Activated T-cell treated with anti-CD3 and anti-CD28 coated beads for 1 hour (primary cell): ENCODE measurements around the gene DAB1.
"Not testable (repeated sequence)": the region's sequence is repeated elsewhere in the genome, so short reads cannot be mapped to it uniquely, and the experiment has no call there.

Experiments
- DNase-seq: peaks from one replicate; pipeline ENCODE4 v3.0.0-alpha.2; 2020; ENCODE audit warnings: low read depth

DAB1 gene

DNA sequence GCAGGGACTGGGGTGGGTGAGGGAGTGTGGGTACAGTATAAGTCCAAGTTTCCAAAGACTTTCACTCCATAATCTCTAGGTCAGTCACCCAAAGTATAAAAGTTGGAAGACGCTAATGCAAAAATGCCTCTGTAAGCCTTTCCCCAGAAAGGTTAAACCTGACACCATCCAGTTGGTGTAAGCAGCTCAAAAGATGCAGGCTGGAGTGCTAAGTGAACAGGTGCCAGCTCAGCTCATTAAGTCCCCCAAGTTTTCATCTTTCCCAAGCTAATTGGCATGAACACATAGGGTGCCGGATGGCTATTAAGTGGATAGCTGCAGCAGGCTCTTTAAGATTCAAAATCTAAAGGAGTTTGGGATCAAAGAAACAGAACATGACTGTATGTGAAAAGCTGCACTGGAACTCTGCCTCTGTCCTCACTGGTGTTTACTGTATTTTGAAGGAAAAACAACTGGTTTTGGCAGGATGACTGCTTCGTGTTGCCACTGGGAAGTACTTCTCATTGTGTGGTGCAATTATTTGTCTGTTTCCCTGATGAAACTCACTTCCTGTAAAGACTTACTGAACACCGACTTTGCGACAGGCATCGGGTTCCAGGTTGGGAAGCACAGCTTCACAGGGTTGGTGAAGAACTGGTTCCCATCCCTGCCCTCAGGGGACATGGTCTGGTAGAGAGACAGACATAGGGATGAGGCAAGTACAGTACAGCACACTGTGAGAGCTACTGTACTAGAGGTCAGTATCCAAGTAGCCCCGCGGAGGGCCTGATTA, 152.7 kb downstream of the DAB1 start:
- DNase-seq = no peak

DNA sequence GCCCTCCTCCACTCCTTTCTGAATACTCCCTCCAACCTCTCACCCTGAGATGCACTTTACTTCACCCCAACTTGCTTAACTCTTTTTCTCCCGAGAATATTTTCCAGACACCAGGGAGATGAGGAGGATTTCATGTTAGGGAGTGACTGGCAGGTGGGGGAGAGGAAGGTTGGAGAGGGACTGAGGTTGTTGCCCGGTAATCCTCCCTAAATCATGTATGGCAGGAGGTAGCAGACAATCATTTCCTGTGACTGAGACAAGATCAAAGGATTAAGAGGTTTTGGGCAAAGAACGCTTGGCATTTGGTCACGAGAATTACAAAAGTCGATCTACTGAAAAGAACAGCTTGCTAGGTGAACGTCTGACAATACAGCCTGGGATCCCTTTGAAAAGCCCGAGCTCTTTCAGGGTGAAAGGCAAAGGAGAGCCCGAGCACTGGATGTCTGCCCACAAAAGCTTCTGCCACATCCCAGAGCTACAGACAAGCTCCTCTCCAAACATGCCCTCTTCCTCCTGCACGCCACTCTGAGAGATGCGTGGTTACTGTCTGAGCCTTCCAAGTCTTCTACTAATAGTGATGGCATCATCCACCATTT, 154.1 kb downstream of the DAB1 start:
- no peak for DNase-seq

DNA sequence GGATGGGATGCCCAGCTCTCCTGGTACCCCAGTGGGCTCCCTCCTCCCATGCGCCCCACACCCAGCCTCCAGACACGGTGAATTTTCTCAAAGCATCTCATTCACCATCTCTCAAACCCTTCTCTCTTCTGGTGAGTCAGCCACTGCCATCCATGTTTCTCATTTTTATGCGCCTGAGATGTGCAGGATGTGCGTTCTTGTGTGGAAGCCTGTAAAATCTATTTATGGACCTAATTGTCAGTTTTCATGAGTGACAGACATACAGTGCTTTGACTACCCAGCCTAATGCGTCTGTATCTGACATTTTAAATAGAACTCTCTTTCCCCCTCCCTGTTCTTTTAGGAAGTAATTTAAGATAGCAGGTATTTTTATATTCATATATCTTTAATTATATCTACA, 158.8 kb downstream of the DAB1 start:
- DNase-seq = no peak

DNA sequence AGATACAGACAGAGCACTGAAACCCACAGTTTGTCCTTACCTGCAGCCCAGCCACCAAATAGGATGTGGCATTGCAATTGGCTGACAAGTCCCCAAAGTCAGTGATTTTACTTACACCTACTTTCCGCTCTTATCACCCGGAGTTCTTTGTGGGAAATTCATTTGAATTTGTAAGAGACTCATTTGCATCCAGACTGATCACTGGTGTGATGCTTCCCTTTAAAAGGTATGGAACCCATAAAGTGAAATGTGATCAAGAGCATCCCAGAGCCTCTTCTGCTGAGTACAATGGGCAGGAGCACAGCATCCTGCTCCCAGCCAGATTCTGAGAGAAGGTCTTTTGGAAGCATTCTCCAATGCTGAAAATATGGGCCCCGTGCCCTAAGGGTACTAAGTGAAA, 161.4 kb downstream of the DAB1 start:
- DNase-seq = no peak

DNA sequence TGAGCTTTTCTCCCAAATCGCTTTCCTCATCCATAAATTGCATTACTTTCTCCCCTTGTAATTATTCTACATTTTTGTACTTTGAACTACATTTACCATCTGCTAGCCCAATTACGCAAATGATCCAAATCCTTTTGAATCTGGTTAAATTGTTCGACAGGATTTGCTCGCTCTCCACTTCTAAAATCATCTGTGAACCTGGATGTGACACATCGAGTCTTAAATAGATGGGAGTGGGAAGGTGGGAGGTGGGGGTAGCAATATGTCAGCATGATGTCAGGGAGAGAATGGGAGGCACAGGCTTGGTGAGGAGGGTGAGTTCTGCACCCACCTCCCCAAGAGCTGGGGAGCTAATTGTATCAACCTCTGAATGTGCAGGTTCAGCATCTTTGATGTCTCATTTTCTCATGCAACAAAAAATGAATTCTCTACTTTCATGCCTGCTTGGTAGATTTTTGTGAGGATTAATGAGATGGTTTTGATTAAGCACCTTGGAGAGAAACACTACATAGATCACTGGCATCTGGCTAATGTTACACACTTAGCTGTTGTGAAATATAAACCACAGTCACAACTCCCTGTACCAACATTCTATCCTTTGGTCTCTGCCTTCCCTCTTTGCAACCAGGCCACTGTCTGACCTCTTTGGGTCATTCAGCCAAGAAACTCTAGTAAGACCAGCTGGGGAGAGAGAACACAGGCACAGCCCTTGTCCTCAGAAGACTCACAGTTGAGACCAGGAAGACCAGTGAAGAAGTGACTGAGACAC, 165.1 kb downstream of the DAB1 start:
- DNase-seq = no peak

- no peak for DNase-seq
These were observed 167.9 kb downstream of the DAB1 start for GRCh38 chr1:57255945-57256344.

DNA sequence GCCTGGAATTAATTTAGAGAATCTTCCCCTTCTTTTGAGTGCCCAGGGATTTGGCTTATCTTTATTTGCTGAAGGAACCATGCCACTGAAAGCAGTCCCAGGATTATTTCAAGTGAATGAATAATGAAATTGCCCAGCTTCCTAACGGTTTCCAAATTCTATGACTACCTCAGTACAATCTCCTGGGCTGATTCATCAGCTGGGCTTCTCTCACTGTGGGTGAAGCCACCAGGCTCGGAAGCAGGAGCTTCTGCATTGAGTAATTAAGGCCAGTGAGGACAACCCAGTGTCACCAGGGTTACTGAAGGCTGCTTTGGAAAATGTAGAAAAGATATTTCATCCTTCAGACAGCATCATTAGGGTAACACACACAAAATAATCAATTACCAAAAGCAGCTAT, 169.8 kb downstream of the DAB1 start:
- DNase-seq = no peak

- no peak for DNase-seq
These were observed 171.1 kb downstream of the DAB1 start for GRCh38 chr1:57252597-57253294.

- no peak for DNase-seq
These were observed 173.8 kb downstream of the DAB1 start for GRCh38 chr1:57250021-57250420.

- no peak for DNase-seq
These were observed 174.3 kb downstream of the DAB1 start for GRCh38 chr1:57249511-57249910.

GRCh38 chr1:57248830-57249229, 175.0 kb downstream of the DAB1 start:
- DNase-seq = no peak

DNA sequence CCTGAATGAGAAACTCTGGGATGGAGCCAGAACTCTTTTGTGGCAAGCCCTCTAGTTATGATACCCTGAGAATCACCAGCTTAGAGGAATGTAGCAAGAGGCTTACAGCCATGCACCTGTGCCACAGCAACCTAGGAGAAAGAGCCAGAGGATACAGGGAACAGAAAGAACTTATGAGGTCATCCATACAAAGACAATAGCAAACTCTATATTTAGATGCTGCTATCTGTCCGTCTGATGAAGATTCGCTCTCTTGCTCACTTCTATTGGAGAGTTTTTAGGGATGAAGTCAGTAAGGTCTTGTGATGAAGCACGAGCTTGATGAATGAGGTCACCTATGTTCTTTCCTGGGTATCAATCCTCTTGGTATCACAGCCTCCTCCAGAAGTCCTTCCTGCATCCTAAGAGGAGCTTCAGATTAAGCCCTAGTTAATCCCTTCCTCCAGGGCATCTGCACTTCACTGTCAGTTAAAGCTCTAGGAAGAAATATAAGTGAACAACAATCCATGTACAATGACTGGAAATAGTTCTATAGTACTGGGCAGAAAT, 185.6 kb downstream of the DAB1 start:
- no peak for DNase-seq

GRCh38 chr1:57235730-57236510, 187.9 kb downstream of the DAB1 start:
- DNase-seq = no peak

DNA sequence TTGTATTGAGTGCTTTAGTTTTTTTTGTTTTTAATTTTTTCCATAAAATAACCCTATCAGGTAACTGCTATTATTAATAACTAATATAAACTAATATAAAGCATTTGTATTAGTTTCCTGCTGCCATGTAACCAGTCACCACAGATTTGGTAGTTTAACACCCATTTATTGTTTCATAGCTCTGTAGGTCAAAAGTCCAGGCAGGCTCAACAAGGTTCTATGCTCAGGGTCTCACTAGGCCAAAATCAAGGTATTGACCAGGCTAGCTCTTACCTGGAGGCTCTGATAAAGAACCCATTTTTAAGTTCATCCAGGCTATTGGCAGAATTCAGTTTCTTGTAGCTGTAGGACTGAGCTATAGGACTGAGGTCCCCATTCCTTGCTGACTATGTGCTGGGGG, 189.4 kb downstream of the DAB1 start:
- no peak for DNase-seq

DNA sequence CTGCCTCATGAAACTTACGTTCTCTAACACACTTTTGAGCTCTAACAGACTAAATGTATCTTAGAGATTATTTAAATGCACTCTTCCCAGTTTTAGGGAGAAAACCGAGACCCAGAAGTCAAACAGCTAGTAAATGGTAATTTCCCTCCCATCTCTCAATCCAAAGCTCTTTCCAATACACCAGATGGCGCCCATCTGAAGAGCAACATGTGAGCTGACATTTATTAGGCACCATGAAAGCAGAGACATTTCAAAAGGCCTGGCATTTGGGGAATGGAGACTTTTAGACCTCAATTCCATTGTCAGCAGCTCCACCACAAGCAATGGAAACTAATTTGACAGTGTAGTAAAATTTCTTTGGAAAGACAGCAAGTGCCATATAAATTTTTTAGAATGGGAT, 191.4 kb downstream of the DAB1 start:
- no peak for DNase-seq

DNA sequence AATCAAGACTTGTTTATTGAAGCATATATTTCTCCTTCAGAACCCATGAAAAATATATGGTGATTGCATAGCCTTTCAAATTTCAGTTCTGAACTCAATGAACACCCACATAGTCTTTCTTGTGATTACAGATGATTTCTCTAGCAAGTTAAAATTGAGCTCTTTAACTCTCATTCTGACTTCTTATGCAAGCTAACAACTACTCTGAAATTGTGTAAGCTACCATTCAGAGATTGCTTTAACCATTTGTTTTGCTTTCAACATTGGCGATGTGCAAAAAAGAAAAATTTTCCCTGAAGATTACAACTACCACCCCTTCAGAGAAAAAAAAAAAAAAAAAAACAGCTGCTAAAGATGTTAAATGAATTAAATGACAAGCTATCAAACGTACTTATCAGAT, 193.9 kb downstream of the DAB1 start:
- no peak for DNase-seq

DNA sequence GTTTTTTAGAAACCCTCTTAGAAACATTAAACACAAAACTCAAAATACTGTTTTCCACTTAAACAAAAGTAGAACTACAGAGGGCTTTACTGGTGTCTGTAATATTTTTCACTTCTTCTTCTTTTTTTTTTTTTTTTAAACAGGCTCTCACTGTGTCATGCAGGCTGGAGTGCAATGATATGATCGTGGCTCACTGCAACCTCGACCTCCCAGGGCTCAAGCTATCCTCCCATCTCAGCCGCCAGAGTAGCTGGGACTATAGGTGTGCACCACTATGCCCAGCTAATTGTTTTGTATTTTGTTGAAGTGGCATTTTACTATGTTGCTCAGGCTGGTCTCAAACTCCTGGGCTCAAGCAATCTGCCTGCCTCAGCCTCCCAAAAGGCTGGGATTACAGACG, 194.8 kb downstream of the DAB1 start:
- DNase-seq = no peak

DNA sequence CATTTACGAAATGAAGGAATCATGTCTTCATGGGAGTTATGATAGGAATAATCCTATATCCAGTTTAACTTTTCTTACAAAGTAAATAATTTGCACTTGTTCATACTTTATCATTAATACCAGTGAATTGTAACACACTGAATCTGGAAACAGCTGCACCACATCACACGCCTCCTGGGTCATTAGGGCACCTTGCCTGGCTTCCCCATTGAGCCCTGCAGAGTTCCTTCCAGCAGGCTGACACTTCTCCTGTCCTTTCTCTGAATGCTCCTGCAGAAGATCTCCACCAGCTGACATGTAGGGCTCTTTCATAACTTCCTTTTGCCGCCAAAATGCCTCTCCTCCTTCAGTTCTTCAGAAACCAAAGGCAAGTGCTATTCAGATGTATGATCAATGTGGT, 201.1 kb downstream of the DAB1 start:
- DNase-seq = no peak

DNA sequence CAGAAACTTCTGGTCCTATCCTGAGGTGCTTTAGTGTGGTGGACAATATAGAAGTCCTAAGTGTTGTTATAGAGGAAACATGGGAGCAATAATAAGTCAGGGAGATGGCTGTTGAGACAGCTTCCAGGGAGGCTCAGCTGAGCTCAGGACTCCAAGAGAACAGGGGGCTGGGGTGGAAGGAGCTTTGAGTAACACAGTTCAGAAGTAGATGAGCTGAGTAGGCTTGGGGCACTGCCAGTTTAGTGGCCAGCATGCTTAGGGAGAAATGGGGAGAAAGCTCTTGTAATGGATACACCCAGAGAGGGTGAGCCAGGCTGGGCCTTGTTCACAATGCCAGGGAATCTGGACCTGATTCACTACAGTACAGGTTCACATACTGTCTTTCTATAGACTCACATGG, 201.6 kb downstream of the DAB1 start:
- no peak for DNase-seq

- DNase-seq = not testable (repeated sequence)
These were observed 203.0 kb downstream of the DAB1 start for GRCh38 chr1:57220905-57221304.

- no peak for DNase-seq
These were observed 205.3 kb downstream of the DAB1 start for GRCh38 chr1:57218487-57219079.
